ENCODE results near the gene HOXB7.

The HOXB7 gene

GRCh38 chr17:48597528-48597777 is 13.4 kb downstream of the HOXB7 start:
- peak overlapping the region; percentile 53 to 82 (median 71) for H3K4me3 ChIP-seq (ENCODE audit: control insufficient read depth in 1 of 7, extremely low read depth in 1 of 7, insufficient read depth in 4 of 7, low read depth in 2 of 7, low read length in 6 of 7)
- ChIA-PET POLR2A (interaction anchor here (2.2 kb wide), 1 partner anchor 10 kb away, joined by 7 read pairs; no protein-coding TSS in a partner anchor), CTCF (interaction anchor here (1.7 kb wide), 1 partner anchor 9 kb away, joined by 5 read pairs; no protein-coding TSS in a partner anchor)
- no peak for DNase-seq
- H3K36me3 ChIP-seq (ENCODE audit: control insufficient read depth in 4 of 4, insufficient read depth in 4 of 4, low read length in 3 of 4) = peaks cover 0 to 3% (median 0%) of the 10 kb centered on the region in 4 experiments
- peaks cover 0 to 45% (median 21%) of the 10 kb centered on the region in 5 experiments for H3K27me3 ChIP-seq (replicated peaks in 2 of 5; ENCODE audit: control insufficient read depth in 4 of 5, insufficient read depth in 5 of 5, low read length in 4 of 5)
- peaks cover 2 to 65% (median 43%) of the 10 kb centered on the region in 4 experiments for H3K4me1 ChIP-seq (ENCODE audit: control extremely low read depth in 1 of 4, control insufficient read depth in 4 of 4, insufficient read depth in 4 of 4, low read length in 3 of 4)
- WGBS (ENCODE audit: insufficient coverage) = 0% methylated on average over 12 of the region's 16 CpGs
- no peaks in the 10 kb centered on the region for H3K9me3 ChIP-seq (ENCODE audit: control extremely low read depth in 1 of 5, control insufficient read depth in 4 of 5, insufficient read depth in 2 of 5, low read depth in 1 of 5, low read length in 4 of 5)
- no peak overlapping the region for H3K27ac ChIP-seq (ENCODE audit: insufficient read depth in 1 of 2, low read depth in 1 of 2, low read length in 2 of 2, poor library complexity in 1 of 2, severe bottlenecking in 2 of 2)

- H3K9me3 ChIP-seq (ENCODE audit: control extremely low read depth in 1 of 5, control insufficient read depth in 4 of 5, insufficient read depth in 2 of 5, low read depth in 1 of 5, low read length in 4 of 5) = no peaks in the 10 kb centered on the region
- H3K27me3 ChIP-seq (replicated peaks in 2 of 5; ENCODE audit: control insufficient read depth in 4 of 5, insufficient read depth in 5 of 5, low read length in 4 of 5) = peaks cover 0 to 43% (median 19%) of the 10 kb centered on the region in 5 experiments
- H3K27ac ChIP-seq (ENCODE audit: insufficient read depth in 1 of 2, low read depth in 1 of 2, low read length in 2 of 2, poor library complexity in 1 of 2, severe bottlenecking in 2 of 2) = no peak overlapping the region
- ChIA-PET CTCF (interaction anchor here (0.8 to 1.0 kb wide), 3 partner anchors 20 to 286 kb away, joined by 3 to 4 read pairs (median 3); no protein-coding TSS in a partner anchor), POLR2A (interaction anchor here (1.2 to 2.2 kb wide), 2 partner anchors 9 to 17 kb away, joined by 3 to 7 read pairs; no protein-coding TSS in a partner anchor)
- peaks cover 0 to 3% (median 0%) of the 10 kb centered on the region in 4 experiments for H3K36me3 ChIP-seq (ENCODE audit: control insufficient read depth in 4 of 4, insufficient read depth in 4 of 4, low read length in 3 of 4)
- H3K4me1 ChIP-seq (ENCODE audit: control extremely low read depth in 1 of 4, control insufficient read depth in 4 of 4, insufficient read depth in 4 of 4, low read length in 3 of 4) = peaks cover 2 to 65% (median 46%) of the 10 kb centered on the region in 4 experiments
- 2% methylated on average over 15 of the region's 26 CpGs for WGBS (ENCODE audit: insufficient coverage)
- peak in 2 of 3 donors; percentile 58 to 67 for DNase-seq
- peak overlapping the region; percentile 53 to 82 (median 71) for H3K4me3 ChIP-seq (ENCODE audit: control insufficient read depth in 1 of 7, extremely low read depth in 1 of 7, insufficient read depth in 4 of 7, low read depth in 2 of 7, low read length in 6 of 7)
Measured at GRCh38 chr17:48596735-48597527, 13.9 kb downstream of the HOXB7 start.

DNA sequence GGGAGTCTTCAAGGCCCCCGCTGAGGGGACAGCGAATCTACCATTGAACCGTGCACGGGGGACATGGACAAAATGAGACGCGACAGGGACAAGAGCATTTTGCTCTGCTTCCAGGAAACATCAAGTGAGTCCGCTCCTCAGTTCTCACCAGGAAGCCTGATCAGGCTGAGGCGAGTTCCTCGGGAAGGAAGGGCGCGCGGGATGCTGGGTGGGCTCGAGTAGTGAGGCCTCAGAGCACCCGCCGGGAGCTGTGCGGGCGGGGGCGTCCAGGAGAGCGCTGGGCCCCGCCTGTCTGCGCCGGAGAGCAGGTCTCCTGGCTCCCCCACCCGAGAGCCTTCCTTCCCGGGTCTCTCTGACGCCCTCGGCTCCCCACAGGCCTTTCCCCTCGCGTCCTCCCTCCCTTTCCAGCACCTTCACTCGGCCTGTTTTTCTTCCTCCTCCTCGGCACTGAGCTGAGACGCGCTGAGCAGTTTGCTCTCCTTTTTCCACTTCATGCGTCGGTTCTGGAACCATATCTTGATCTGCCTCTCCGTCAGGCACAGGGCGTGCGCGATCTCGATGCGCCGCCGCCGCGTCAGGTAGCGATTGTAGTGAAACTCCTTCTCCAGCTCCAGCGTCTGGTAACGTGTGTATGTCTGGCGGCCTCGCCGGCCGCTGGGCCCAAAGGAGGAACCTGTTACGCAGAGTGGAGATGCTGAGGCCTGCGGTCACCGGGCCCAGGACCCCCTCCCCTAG is 14.7 kb downstream of the HOXB7 start:
- Histone ChIP-seq H3K9me3 (ENCODE audit: control extremely low read depth in 1 of 5, control insufficient read depth in 4 of 5, insufficient read depth in 2 of 5, low read depth in 1 of 5, low read length in 4 of 5) (no peaks in the 10 kb centered on the region), H3K4me1 (ENCODE audit: control extremely low read depth in 1 of 4, control insufficient read depth in 4 of 4, insufficient read depth in 4 of 4, low read length in 3 of 4) (peaks cover 2 to 65% (median 46%) of the 10 kb centered on the region in 4 experiments), H3K27ac (ENCODE audit: insufficient read depth in 1 of 2, low read depth in 1 of 2, low read length in 2 of 2, poor library complexity in 1 of 2, severe bottlenecking in 2 of 2) (no peak overlapping the region), H3K27me3 (replicated peaks in 2 of 5; ENCODE audit: control insufficient read depth in 4 of 5, insufficient read depth in 5 of 5, low read length in 4 of 5) (peaks cover 0 to 44% (median 13%) of the 10 kb centered on the region in 5 experiments), H3K4me3 (ENCODE audit: control insufficient read depth in 1 of 7, extremely low read depth in 1 of 7, insufficient read depth in 4 of 7, low read depth in 2 of 7, low read length in 6 of 7) (peak overlapping the region in 5 of 7 experiments; percentile 53 to 82 (median 78)), H3K36me3 (ENCODE audit: control insufficient read depth in 4 of 4, insufficient read depth in 4 of 4, low read length in 3 of 4) (peaks cover 0 to 3% (median 0%) of the 10 kb centered on the region in 4 experiments)
- ChIA-PET CTCF (interaction anchor here (0.8 to 1.0 kb wide), 4 partner anchors 9 to 285 kb away, joined by 3 to 4 read pairs (median 3); no protein-coding TSS in a partner anchor), POLR2A (interaction anchor here (1.2 to 2.2 kb wide), 2 partner anchors 8 to 18 kb away, joined by 3 to 7 read pairs; no protein-coding TSS in a partner anchor)
- peak in 2 of 3 donors; percentile 66 to 75 for DNase-seq
- 12% methylated on average over 45 of the region's 54 CpGs for WGBS (ENCODE audit: insufficient coverage)

GRCh38 chr17:48595278-48595999 is 15.4 kb downstream of the HOXB7 start:
- POLR2A ChIA-PET = interaction anchor here (2.2 kb wide), 1 partner anchor 8 kb away, joined by 7 read pairs; no protein-coding TSS in a partner anchor
- WGBS (ENCODE audit: insufficient coverage) = 92% methylated on average over 14 of the region's 25 CpGs

GRCh38 chr17:48594538-48595277 is 16.1 kb downstream of the HOXB7 start:
- H3K27me3 ChIP-seq (replicated peaks in 2 of 5; ENCODE audit: control insufficient read depth in 4 of 5, insufficient read depth in 5 of 5, low read length in 4 of 5) = peaks cover 0 to 38% (median 10%) of the 10 kb centered on the region in 5 experiments
- H3K36me3 ChIP-seq (ENCODE audit: control insufficient read depth in 4 of 4, insufficient read depth in 4 of 4, low read length in 3 of 4) = peaks cover 0 to 3% (median 0%) of the 10 kb centered on the region in 4 experiments
- H3K4me1 ChIP-seq (ENCODE audit: control extremely low read depth in 1 of 4, control insufficient read depth in 4 of 4, insufficient read depth in 4 of 4, low read length in 3 of 4) = peaks cover 3 to 77% (median 56%) of the 10 kb centered on the region in 4 experiments
- ChIA-PET POLR2A (no interaction called here), CTCF (interaction anchor here (0.6 to 4.3 kb wide), 7 partner anchors 18 to 260 kb away, joined by 3 to 31 read pairs (median 4); no protein-coding TSS in a partner anchor)
- WGBS (ENCODE audit: insufficient coverage) = 75% methylated on average over 19 of the region's 25 CpGs
- no peak for DNase-seq
- peak overlapping the region in 3 of 7 experiments; percentile 43 to 97 (median 90) for H3K4me3 ChIP-seq (ENCODE audit: control insufficient read depth in 1 of 7, extremely low read depth in 1 of 7, insufficient read depth in 4 of 7, low read depth in 2 of 7, low read length in 6 of 7)
- H3K9me3 ChIP-seq (ENCODE audit: control extremely low read depth in 1 of 5, control insufficient read depth in 4 of 5, insufficient read depth in 2 of 5, low read depth in 1 of 5, low read length in 4 of 5) = no peaks in the 10 kb centered on the region
- H3K27ac ChIP-seq (ENCODE audit: insufficient read depth in 1 of 2, low read depth in 1 of 2, low read length in 2 of 2, poor library complexity in 1 of 2, severe bottlenecking in 2 of 2) = no peak overlapping the region

More at GRCh38 chr17:48595278-48595999, 15.4 kb downstream of the HOXB7 start:
- no peak for DNase-seq
- H3K36me3 ChIP-seq (ENCODE audit: control insufficient read depth in 4 of 4, insufficient read depth in 4 of 4, low read length in 3 of 4) = peaks cover 0 to 3% (median 0%) of the 10 kb centered on the region in 4 experiments
- H3K4me1 ChIP-seq (ENCODE audit: control extremely low read depth in 1 of 4, control insufficient read depth in 4 of 4, insufficient read depth in 4 of 4, low read length in 3 of 4) = peaks cover 2 to 72% (median 50%) of the 10 kb centered on the region in 4 experiments
- CTCF ChIA-PET = interaction anchor here (0.6 to 4.3 kb wide), 6 partner anchors 8 to 260 kb away, joined by 3 to 31 read pairs (median 4); no protein-coding TSS in a partner anchor
- no peaks in the 10 kb centered on the region for H3K9me3 ChIP-seq (ENCODE audit: control extremely low read depth in 1 of 5, control insufficient read depth in 4 of 5, insufficient read depth in 2 of 5, low read depth in 1 of 5, low read length in 4 of 5)
- H3K27me3 ChIP-seq (replicated peaks in 2 of 5; ENCODE audit: control insufficient read depth in 4 of 5, insufficient read depth in 5 of 5, low read length in 4 of 5) = peaks cover 0 to 40% (median 11%) of the 10 kb centered on the region in 5 experiments
- no peak overlapping the region for H3K27ac ChIP-seq (ENCODE audit: insufficient read depth in 1 of 2, low read depth in 1 of 2, low read length in 2 of 2, poor library complexity in 1 of 2, severe bottlenecking in 2 of 2)
- H3K4me3 ChIP-seq (ENCODE audit: control insufficient read depth in 1 of 7, extremely low read depth in 1 of 7, insufficient read depth in 4 of 7, low read depth in 2 of 7, low read length in 6 of 7) = peak overlapping the region in 3 of 7 experiments; percentile 78 to 82 (median 80)
